ENCODE measurements around the gene ACTL10. TPM values are rescaled to one million over a fixed set of nuclear protein-coding genes. Genes with fewer than 3 reads are reported as not detected.

Gene ACTL10
- total RNA-seq, 4 donors from 2014 or later = 1.5 to 14.1 (median 3.0) TPM; not detected in 1

DNA sequence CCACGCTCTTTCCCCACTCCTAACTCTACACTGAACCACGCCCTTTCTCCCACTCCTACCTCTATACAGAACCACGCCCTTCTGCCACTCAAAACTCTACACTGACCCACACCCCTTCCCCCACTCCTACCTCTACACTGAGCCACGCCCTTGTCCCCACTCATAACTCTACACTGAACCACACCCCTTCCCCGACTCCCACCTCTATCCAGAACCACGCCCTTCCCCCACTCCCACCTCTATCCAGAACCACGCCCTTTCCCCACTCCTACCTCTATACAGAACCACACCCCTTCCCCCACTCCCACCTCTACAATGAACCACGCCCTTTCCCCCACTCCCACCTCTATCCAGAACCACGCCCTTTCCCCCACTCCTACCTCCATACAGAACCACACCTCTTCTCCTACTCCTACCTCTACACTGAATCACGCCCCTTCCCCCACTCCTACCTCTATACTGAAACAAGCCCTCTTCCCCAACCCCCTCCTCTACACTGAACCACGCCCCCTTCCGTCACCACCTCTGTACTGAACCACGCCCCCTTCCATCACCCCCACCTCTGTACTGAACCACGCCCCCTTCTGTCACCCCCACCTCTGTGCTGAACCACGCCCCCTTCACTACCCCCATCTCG, 43.3 kb downstream of the ACTL10 start:
- H3K36me3 ChIP-seq = peaks cover 0 to 10% (median 4%) of the 10 kb centered on the region in 4 donors
- DNase-seq = no peak
- TF ChIP-seq POLR2A (IDR thresholded peaks at IDR 0.05) = no peak
- no peak for TF ChIP-seq EP300 (IDR thresholded peaks at IDR 0.05; ENCODE audit: low read depth)
- no peak for TF ChIP-seq CTCF (IDR thresholded peaks at IDR 0.05)
- TF ChIP-seq POLR2AphosphoS5 (IDR thresholded peaks at IDR 0.05) = no peak
- intact Hi-C loops (cut with DNase I; ENCODE audit: low total_unique reads) = no loop called here
- no peaks in the 10 kb centered on the region for H3K9me3 ChIP-seq
- no peak overlapping the region for H3K27ac ChIP-seq
- H3K27me3 ChIP-seq = no peaks in the 10 kb centered on the region
- in situ Hi-C loops (cut with MboI; ENCODE audit: low pct_ligation_motif_present in 1 of 4, low pct_unique_long_range_greater_than_20kb in 1 of 4, low sequenced_read_pairs in 3 of 4) = no loop called here
- WGBS, 2 donors (ENCODE audit: low coverage in 1 of 2) = 72 to 80% methylated on average over 10 to 16 of the region's 16 CpGs
- no peaks in the 10 kb centered on the region for H3K4me1 ChIP-seq
- H3K4me3 ChIP-seq = no peak overlapping the region

DNA sequence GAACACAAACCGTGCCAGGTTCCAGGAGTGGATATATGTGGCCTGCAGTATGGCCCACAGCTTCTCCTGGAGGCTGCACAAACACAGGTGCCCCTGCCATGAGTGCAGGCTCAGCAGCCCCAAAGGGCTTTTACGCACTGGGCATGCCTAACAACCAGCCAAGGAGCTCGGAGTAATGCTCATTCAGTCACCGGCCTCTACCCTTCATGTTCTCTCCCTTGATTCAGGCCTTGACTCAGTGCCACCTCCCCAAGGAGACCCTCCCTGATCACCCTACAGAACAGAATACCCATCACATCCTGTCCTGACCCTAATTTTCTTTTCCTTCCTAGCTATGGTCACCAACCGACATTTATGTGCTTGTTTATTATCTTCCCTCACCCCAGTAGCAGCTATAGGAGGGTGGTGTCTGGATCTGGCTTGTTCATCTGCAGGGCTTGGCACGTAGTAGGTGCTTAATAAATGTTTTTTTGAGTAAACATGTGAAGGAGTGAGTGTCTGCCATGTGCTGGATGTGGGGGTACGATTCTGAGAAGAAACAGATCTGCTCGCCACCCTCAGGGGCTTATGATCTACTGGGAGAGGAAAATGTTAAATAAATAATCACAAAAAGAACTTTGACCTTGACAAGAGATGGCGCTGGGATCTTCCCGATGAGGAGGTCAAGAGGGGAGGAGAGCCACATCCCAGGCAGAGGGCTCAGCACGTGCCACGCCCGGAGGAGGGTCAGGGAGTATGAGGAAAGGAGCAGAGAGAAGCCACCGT, 44.1 kb downstream of the ACTL10 start:
- H3K27ac ChIP-seq = no peak overlapping the region
- in situ Hi-C loops (cut with MboI; ENCODE audit: low pct_ligation_motif_present in 1 of 4, low pct_unique_long_range_greater_than_20kb in 1 of 4, low sequenced_read_pairs in 3 of 4) = no loop called here

GRCh38 chr20:33711446-33711738, 44.6 kb downstream of the ACTL10 start:
- no peak for DNase-seq
- WGBS, 2 donors (ENCODE audit: low coverage in 1 of 2) = 0 to 50% methylated on average over 1 of the region's 1 CpG
- intact Hi-C loops (cut with DNase I; ENCODE audit: low total_unique reads) (no loop called here), in situ Hi-C loops (cut with MboI; ENCODE audit: low pct_ligation_motif_present in 1 of 4, low pct_unique_long_range_greater_than_20kb in 1 of 4, low sequenced_read_pairs in 3 of 4) (no loop called here)
- Histone ChIP-seq H3K4me3 (no peak overlapping the region), H3K27ac (no peak overlapping the region), H3K27me3 (no peaks in the 10 kb centered on the region), H3K4me1 (no peaks in the 10 kb centered on the region), H3K9me3 (no peaks in the 10 kb centered on the region), H3K36me3 (peaks cover 0 to 10% (median 4%) of the 10 kb centered on the region in 4 donors)
- no peak for TF ChIP-seq POLR2AphosphoS5 (IDR thresholded peaks at IDR 0.05)
- no peak for TF ChIP-seq POLR2A (IDR thresholded peaks at IDR 0.05)
- TF ChIP-seq EP300 (IDR thresholded peaks at IDR 0.05; ENCODE audit: low read depth) = no peak
- no peak for TF ChIP-seq CTCF (IDR thresholded peaks at IDR 0.05)

More for the DNA sequence above, 44.1 kb downstream of the ACTL10 start:
- intact Hi-C loops (cut with DNase I; ENCODE audit: low total_unique reads) = no loop called here
- Histone ChIP-seq H3K9me3 (no peaks in the 10 kb centered on the region), H3K4me3 (no peak overlapping the region), H3K36me3 (peaks cover 0 to 10% (median 4%) of the 10 kb centered on the region in 4 donors), H3K27me3 (no peaks in the 10 kb centered on the region), H3K4me1 (no peaks in the 10 kb centered on the region)
- 59 to 65% methylated on average over 8 to 14 of the region's 14 CpGs for WGBS, 2 donors (ENCODE audit: low coverage in 1 of 2)
- DNase-seq = no peak
- no peak for TF ChIP-seq POLR2AphosphoS5 (IDR thresholded peaks at IDR 0.05)
- TF ChIP-seq CTCF (IDR thresholded peaks at IDR 0.05) = no peak
- no peak for TF ChIP-seq EP300 (IDR thresholded peaks at IDR 0.05; ENCODE audit: low read depth)
- TF ChIP-seq POLR2A (IDR thresholded peaks at IDR 0.05) = no peak

DNA sequence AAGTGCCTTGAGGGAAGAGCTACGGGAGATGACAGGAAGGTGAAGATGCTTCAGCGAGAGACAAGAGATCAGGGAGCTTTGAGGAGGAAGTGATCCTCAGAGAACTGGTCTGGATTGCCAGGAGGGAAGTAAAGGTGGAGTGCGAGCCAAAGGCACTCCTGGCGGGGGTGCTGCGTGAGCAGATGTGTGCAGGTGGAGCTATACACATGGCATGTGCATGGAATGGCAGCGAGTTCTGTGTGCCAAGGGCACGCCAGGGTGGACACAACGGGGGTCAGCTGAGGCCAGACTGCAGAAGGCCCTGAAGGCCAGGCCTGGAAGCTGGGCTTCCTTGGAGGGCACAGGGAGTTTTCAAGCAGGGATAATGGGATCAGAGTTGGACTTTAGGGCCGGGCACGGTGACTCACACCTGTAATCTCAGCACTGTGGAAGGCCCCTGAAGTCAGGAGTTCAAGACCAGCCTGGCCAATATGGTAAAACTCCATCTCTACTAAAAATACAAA, 47.2 kb downstream of the ACTL10 start:
- H3K9me3 ChIP-seq = no peaks in the 10 kb centered on the region
- H3K4me3 ChIP-seq = no peak overlapping the region
- H3K36me3 ChIP-seq = peaks cover 0 to 10% (median 4%) of the 10 kb centered on the region in 4 donors
- intact Hi-C loops (cut with DNase I; ENCODE audit: low total_unique reads) (no loop called here), in situ Hi-C loops (cut with MboI; ENCODE audit: low pct_ligation_motif_present in 1 of 4, low pct_unique_long_range_greater_than_20kb in 1 of 4, low sequenced_read_pairs in 3 of 4) (no loop called here)
- no peaks in the 10 kb centered on the region for H3K27me3 ChIP-seq
- no peak overlapping the region for H3K27ac ChIP-seq
- no peak for DNase-seq
- peaks cover 0 to 4% (median 0%) of the 10 kb centered on the region in 4 donors for H3K4me1 ChIP-seq
- TF ChIP-seq POLR2A (IDR thresholded peaks at IDR 0.05) (no peak), EP300 (IDR thresholded peaks at IDR 0.05; ENCODE audit: low read depth) (no peak), POLR2AphosphoS5 (IDR thresholded peaks at IDR 0.05) (no peak), CTCF (IDR thresholded peaks at IDR 0.05) (no peak)
- 88 to 94% methylated on average over 3 to 10 of the region's 10 CpGs for WGBS, 2 donors (ENCODE audit: low coverage in 1 of 2)
